ENCODE measurements around the gene ARPP21.

Gene ARPP21

DNA sequence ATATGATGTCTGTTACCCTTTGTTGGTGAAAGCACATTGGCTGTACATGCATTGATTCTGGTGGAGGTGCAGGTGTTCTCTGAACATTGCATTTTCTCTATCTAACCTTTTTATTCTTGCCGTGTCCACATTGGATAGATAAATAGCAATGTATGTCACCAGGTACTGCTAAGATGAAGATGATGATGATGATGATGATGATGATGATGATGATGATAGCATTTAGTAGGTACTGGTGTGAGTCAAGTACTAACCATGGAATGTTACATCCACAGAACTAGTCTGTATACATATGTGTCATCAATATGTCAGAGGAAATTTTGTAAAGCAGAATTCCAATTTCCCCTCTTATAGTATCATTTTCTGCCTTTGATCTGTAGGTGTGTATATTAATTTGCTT is 36.3 kb downstream of the ARPP21 start:
- no peak for DNase-seq (ENCODE audit: low read depth in 3 of 3)

DNA sequence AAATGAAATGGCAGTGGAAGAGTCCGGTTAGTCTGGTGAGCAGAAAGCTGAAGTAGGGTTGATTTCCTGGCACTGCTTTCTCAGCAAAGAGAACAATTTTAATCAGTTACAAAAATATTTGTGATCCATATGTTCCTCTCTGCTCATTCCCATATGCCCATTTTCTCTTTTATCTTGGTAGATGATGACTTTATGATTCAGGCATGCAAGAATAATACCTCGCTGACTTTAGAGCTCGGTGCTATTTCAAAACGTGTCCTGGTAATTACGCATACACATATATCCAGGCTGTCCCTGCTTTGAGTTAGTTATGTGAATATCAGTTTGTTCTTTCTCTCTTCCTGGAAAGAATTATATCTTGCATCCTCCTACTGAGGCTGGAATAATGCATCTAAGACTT is 38.5 kb downstream of the ARPP21 start:
- DNase-seq (ENCODE audit: low read depth in 3 of 3): no peak

DNA sequence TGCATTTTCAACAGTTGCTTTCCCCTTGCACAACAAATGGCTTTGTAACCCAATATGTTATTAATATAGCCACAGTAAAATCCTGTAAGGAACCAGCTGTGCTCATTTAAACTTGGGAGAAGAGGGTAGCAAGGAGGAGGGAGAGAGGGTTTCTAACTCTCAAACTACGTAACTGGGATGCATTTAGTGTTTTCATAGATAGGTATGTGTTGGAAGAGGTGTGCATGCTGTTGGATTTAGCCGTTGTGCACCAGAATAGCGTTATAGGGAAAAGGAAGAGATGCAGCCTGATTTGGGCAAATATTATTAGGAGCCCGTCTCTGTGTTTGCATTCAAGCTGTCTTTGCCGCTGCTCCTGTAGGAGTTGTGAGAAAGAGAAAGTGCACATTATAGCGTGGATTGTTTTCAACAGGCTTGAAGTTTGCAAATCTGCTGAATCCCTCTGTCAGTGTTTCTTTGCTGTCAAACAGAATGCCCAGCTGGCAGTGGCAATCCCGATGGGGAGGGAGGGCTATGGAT is 39.4 kb downstream of the ARPP21 start:
- no peak for DNase-seq (ENCODE audit: low read depth in 3 of 3)

DNA sequence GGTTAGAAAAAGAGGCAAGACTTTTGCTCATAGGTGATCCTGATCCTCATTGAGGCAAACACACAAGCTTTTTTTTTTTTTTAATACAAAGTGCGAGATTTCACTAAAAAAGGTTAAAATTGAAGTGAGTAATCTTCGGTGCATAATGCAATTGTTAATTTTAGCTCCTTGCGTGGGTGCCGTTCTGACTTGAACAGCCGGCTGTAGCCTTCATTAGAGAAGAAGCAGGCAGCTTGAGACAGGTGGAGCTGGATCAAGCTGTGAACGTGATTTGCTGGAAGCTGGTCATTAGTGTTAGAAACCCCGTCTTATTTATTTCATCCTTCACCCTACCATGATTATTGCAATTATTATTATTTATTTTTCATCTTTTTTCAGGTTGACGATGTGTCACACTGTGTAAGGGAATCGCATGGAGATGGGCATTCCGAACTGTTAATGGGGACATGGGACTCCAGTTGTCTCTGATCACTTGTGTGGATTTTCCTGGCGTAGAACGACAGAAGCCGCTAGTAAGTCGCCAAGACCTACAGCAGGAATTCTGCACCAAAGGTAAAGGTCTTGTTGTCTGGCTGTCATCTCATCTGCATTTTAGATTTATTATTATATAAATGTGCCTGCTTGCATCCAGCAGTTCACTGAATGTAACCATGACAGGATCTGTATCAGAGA is 40.2 kb downstream of the ARPP21 start:
- no peak for DNase-seq (ENCODE audit: low read depth in 3 of 3)

DNA sequence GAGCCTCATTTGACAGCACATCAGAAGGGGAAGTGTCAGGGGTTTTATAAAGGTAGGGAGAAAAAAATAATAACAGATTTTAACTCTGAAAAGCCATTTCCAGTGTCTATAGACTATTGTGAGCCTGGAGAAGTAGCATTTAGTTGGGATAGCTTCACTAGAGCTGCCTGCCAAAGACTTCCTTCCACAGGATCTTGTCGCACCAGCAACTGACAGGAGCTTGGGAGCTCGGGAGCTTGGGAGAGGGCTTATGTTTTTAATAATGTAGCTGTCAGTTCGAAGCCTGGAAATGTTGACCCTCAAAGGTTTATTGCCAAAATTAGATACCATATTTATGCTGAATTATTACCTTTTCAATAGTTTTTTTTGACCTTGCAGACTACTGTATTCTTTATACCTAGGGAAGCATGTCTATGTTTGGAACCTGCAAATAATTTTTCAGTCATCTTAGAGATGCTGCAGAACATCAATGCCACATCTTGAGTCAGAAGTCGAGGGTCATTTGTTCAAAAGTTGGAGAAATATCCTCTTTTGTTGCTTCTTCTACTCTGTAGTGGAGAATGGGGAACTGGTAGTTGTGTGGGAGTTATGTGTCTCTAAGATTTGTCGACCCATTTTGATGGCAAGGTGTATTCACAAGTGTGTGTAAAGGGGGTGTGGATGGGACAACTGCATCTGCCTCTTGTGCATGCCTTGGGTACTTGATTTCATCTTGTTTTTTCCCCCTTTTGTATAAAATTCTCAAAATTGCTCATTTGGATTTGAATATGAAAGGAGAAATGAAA is 41.7 kb downstream of the ARPP21 start:
- DNase-seq (ENCODE audit: low read depth in 3 of 3): no peak

DNA sequence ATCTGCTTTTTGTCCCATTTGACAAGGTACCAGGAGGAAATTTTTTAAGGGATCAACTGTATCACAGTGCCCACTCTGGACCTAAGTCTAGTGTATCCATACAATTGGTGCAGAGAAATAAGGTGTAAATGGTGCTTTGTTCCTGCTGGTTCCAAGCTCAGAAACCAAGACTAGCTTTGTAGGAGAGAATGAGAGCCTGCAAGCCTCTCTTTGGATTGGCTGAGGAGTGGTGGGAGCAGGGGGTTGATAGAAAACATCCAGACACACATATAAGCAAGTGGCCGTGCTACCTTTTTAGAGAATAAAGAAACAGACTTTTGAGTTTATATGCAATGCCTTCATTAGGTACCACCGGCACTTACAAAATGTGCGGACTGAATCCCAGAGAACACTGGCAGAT is 45.8 kb downstream of the ARPP21 start:
- no peak for DNase-seq (ENCODE audit: low read depth in 3 of 3)

DNA sequence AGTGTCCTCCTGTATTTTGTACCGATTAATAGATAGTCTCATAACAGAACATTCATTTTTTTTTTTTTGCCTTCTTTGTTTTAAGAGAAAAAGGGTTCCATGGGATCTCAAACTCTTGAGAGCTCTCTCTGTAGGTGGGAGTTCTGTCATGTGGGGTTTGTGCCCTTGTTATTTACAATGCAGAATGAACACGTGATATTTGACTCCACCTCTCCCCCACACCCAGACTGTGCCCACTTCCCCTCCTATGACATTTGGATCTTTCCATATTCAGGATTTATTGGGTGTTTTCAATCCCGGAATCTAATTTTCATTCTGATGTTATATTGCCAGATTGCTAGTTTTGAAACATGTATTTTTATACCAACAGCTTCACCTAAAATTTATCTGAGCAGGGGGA is 49.5 kb downstream of the ARPP21 start:
- no peak for DNase-seq (ENCODE audit: low read depth in 3 of 3)

DNA sequence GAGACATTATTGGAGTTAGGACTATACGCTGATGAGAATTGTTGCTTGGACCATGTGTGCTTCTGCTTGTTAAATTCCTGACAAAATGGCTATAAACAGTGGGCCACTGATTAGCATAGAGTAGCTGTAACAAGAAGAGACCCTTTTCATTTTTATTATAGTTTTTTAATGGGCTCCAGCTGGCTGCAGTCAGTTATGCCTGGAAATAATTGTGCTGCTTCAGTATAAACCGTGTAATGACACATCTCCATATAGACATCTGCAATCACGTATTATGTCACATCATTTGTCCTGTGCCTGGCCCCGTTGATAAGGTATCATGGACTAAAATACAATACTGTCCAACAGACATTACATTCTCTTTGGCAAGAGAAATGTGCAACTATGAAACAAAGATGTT is 50.9 kb downstream of the ARPP21 start:
- DNase-seq (ENCODE audit: low read depth in 3 of 3): no peak

DNA sequence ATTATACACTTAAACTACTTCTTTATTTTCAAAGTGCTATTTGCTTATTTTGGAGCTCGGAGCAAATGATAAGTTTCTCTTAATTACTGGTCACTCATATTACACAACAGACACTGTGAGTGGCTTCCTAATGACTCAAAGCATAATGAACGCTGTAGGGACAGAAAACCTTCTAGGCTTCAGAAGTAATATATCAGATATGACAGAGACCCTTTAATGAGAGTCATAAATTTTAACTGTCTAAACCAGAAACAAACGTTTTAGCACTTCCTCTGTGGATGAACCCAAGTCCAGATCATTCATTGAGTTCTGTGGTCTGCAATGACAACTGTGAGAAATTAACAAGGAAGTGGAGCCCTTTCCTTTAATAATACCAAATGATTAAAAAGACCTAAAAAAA is 66.6 kb downstream of the ARPP21 start:
- no peak for DNase-seq (ENCODE audit: low read depth in 3 of 3)

DNA sequence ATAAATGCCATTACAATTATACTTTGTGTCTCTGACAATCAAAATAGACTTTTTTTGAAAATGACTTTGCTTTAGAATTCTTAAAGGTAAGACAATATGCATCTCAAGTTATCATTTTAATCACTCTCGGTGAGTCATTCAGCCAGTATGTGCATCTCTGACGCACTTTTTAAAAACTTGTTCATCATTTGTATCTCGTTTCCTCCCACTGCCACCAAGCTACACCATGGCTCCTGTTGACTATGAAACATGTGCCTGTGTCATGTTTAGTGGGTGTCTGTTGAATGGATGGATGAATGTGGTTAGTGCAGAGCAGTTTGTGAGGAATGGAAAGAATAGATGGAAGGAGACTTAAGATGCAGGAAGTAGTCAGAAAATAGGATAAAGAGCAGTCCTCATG is 68.6 kb downstream of the ARPP21 start:
- DNase-seq (ENCODE audit: low read depth in 3 of 3): no peak

DNA sequence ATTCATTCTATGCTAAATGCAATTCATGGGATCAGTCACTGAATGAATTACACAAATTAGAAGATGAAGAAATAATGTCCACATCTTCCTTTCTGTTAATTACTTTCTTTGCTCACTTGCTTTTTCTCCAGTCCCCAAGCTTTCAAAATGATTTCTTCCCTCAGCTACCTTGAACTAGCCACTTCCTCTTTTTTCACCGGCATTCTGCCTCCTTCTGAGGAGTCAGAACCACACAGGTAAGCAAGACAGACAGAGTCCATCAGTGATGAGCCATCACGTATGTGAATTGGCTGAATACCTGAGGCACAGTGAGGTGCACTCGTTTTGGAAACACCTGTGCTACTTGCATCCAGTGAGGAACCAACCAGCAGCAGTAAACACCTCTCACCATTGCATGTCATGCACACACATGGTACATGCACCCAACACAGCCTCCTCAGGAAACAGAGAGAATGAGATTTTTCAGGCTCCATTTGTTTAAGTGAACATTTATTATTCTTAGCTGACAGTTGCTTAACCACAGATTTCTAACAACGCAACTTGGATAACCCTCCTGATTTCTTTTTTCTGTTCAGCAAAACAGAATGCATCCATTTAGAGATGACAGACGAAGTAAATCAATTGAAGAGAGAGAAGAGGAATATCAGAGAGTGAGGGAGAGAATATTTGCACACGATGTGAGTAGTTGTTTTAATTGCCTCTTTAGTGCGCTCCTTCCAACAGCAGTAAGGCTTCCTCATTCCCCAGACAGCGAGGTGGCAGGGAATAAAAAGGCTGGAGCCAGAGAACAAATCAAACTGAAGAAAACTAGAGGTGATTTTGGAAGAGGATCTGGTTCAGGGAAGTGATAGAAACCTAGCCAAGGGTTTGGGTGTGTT is 69.3 kb downstream of the ARPP21 start:
- DNase-seq (ENCODE audit: low read depth in 3 of 3): no peak

DNA sequence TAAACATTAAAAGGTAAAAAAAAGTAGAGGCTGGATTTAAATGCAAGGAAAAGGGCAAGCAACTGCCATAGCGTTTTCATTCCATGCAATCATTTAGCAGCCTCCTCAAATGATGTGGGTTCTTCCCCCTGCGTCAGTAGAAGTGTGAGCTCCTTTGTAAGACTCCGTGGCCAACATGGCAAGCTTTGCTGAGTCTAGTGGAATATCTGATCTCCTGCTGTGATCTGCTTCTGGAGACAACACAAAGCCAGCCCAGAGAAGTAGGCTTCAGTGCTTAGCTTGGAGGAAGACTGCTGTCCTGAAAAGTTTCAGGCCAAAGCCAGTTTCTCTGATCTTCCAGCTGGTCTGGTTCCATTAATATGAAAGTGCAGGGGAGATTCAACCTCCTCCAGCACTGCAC is 70.4 kb downstream of the ARPP21 start:
- DNase-seq (ENCODE audit: low read depth in 3 of 3): no peak

DNA sequence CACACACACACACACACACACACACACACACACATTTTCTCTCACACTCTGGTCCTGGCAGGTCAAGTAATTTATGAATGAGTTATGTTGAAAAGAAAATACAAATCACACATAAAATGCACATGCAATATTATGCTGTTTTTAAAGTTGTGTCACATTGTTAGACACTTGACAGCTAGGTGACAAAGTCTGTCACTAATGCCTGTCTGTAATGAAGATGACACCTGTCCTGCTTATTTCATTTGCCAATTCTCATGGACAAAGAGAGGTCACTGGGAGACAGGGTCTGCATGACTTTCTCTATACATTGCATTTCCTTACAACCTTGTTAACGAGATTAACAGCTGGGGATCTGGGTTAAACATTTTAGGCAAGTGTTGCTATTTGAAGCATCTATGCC is 71.2 kb downstream of the ARPP21 start:
- no peak for DNase-seq (ENCODE audit: low read depth in 3 of 3)

DNA sequence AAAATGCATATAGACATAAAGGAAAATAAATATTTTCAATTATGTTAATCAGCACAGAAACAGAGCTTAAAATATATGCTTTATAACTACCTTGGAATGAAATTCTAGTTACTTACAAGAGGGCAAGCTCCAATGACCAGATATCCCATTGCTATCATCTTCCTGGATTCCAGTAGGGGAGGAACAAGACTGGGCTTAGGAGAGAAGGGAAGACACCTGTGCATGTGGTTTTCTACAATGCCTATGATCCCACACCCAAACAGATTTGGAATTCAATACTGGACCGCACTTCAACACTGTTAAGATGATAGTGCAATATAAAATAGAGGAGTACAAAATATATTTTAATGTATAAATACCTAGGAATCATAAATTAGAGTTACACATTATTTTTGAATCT is 79.6 kb downstream of the ARPP21 start:
- no peak for DNase-seq (ENCODE audit: low read depth in 3 of 3)

DNA sequence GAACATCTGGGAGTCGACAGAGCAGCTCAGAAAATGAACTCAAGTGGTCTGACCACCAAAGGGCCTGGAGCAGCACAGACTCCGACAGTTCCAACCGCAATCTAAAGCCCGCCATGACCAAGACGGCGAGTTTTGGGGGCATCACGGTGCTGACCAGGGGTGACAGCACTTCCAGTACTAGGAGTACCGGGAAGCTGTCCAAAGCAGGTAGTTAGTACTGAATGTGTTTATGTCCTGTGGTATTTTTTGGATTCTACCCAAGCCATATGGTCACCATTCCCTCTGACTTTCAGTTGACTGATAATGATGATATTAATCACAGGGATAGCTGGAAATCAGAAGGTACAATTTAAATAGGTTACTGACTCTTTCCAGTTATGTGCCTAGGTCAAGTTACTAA is 82.3 kb downstream of the ARPP21 start:
- no peak for DNase-seq (ENCODE audit: low read depth in 3 of 3)

DNA sequence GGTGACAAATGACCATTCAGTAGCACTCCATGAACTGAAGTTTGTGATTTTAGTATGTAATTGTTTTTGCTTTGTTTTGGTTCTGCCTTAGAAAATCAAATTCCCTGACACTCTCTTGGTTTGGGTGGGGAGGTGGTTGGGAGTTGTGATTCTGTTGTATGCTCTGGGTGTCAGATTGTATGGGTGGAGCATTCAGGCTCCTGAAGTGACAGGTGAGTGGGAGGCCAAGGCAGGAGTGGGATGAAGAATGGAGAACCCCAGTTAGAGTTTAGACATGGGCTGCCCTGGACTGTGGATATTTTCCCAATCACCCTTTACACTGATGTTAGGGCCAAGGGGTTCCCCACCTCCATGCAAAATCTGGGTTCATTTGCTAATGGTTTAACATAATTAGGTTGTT is 83.6 kb downstream of the ARPP21 start:
- DNase-seq (ENCODE audit: low read depth in 3 of 3): no peak

DNA sequence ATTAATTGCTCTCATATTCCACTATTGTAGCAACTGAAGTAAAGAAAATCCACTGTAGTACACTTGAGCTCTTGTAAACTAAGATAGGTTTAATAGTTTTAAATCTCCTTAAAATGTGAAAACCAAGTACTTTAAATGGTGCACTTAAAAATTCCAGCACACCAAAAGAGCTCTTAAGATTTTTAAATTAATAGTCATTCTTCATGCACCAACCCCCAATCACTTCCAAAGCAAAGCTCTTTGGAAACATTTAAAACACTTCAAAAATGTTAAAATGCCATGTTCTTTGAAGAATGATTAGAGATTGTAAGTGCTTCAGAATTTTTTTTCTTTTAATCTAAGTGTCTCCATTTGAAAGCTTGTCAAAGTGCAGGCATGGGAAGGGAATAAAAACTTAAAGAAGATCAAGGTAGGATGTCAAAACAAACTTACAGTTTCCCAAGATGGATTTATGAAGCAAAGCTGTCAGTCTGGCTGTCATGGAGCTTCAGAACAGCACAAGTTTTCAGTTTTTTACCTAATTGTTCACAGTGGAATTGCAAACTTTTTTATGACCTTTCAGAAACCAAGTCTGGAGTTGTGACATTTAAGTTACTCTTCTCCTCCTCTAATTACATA is 84.3 kb downstream of the ARPP21 start:
- no peak for DNase-seq (ENCODE audit: low read depth in 3 of 3)

DNA sequence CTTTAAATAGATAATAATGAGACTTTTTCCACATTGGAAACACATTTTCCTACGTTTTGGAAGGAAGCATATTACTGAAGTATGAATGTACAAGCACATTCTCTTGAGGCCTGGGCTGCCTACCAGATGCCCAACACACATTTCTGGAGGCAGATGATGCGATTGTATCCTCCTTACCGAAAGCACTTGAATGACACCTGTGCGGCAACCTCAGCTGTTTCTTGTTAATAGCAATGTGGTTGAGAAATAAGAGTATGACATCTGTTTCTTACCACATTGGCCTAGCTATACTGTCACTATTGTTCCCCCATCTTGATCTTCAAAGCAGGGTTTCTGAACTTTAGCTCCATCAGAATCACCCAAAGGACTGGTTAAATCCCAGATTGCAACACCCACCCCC is 84.8 kb downstream of the ARPP21 start:
- no peak for DNase-seq (ENCODE audit: low read depth in 3 of 3)

DNA sequence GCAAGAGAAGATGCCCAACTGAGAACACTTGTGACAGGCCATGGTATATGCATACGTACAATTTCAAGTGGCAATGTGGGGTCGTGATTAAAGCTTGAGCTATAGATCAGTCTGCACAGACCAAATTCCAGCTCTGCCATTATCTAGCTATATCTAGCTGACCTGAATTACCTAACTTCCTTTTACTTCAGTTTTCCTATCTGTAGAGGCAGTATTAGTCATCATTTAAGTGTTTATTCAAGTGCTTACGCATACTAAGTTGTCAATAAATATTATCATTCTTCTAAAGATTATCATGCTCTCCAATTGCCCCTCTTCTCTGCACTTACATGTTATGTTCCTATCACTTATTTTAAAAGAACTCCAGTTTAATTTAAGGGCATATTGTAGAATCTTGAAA is 87.9 kb downstream of the ARPP21 start:
- no peak for DNase-seq (ENCODE audit: low read depth in 3 of 3)

DNA sequence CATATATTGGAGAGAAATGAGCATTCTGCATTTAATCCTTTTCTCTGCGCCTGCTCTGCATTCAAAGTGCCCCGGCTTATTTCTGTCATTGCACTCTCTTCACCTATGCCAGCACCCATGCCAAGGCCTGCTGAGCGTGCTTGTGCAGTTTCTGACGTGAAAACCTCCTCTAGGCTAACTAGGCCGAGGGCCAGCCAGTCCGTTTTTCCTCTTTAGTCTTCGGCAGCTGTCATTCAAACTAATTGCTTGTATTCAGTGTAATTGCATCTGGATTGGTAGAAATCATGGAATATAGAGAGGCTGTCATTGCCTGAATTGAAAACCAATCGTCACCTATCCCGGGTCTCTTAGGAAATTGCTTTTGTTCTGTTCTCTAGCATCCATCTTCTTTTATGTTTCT is 94.0 kb downstream of the ARPP21 start:
- DNase-seq (ENCODE audit: low read depth in 3 of 3): no peak

DNA sequence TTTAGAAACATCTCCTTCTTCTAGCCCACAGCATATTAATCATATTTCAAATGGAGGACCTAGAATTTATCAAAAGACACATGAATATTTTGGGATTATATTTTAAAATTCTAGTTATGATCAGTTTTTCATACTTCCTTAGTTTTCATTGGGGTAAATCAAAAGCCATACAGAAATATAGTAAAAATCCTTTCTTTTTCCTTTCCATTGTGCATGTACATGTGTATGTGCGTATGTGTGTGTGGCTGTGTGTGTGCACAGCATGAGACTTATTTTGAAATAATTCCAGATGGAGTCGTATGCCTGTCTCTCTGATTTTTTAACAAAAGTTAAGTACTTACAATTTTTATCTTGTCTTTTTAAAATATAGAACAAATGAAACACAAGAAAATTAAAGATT is 94.5 kb downstream of the ARPP21 start:
- no peak for DNase-seq (ENCODE audit: low read depth in 3 of 3)

DNA sequence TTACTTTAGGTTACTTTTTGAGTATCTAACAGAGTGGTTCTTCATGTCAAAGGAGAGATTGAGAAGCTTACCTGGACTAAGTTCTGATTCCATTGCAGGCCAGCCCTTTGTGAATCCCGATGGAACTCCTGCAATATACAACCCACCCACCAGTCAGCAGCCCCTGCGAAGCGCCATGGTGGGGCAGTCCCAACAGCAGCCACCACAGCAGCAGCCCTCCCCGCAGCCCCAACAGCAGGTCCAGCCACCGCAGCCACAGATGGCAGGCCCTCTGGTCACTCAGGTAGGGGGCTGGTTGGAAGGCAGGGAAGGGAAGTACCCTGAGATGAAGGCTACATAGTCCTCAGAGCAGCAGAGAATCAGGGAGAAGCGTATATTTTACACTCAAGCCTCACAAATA is 97.8 kb downstream of the ARPP21 start:
- no peak for DNase-seq (ENCODE audit: low read depth in 3 of 3)

Measured in stimulated activated CD4-positive, alpha-beta T cell treated with anti-CD3 and anti-CD28 coated beads, TNF-alpha, amount 100 ng/mL, for 4 hours (primary cell).